Body of pancreas (tissue), 4 donors: ENCODE results near the gene P2RX6.
"Not testable (repeated sequence)": the region's sequence is repeated elsewhere in the genome, so short reads cannot be mapped to it uniquely, and the experiment has no call there.

Experiments
- CTCF ChIP-seq, 7 experiments: fragments of 450-650 bp in 4 of 7; fragments of 200-600 bp in 3 of 7; sonication (generic) in 3 of 7; IDR thresholded peaks; one replicate each; pipeline ENCODE4 v1.5.1; 2016 to 2019; ENCODE audit warnings: antibody characterized with exemption in 7 of 7
- POLR2A ChIP-seq, 3 donors: fragments of 450-650 bp; IDR thresholded peaks; one replicate each; pipeline ENCODE4 v1.6.1; 2016; ENCODE audit warnings: antibody characterized with exemption in 3 of 3, mild to moderate bottlenecking in 2 of 3

DNA sequence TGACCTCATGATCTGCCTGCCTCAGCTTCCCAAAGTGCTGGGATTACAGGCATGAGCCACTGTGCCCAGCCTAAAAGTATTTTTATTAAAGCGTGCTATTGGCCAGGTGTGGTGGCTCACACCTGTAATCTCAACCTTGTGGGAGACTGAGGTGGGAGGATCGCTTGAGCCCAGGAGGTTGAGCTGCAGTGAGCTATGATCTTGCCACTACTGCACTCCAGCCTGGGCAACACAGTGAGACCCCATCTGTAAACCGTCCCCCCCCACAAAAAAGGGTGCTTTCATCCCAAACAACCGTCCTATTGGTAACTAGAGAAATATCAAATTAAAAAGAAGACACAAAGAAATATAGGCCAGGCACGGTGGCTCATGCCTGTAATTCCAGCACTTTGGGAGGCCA is 24.2 kb downstream of the P2RX6 start:
- TF ChIP-seq CTCF, POLR2A (IDR thresholded peaks at IDR 0.05): not testable (repeated sequence)
